ENCODE data around the gene ADIPOR2. TPM values are rescaled to one million over a fixed set of nuclear protein-coding genes. Genes with fewer than 3 reads are reported as not detected.

ADIPOR2 gene
- total RNA-seq, 1 experiment from 2014 or later, result 84.0 TPM

GRCh38 chr12:1801303-1801975 is 110.6 kb downstream of the ADIPOR2 start:
- no peak for DNase-seq (ENCODE audit: low spot score)
- TF ChIP-seq EZH2 (IDR thresholded peaks at IDR 0.05; ENCODE audit: borderline replicate concordance, low read depth, low read length, poor library complexity, severe bottlenecking), result no peak
- TF ChIP-seq CTCF (conservative IDR thresholded peaks at IDR 0.05; ENCODE audit: low read depth, low read length), result no peak
- Histone ChIP-seq H3K27ac (ENCODE audit: low read depth, low read length, poor library complexity, severe bottlenecking) (no peak overlapping the region), H3K36me3 (ENCODE audit: insufficient read depth, low read length, poor library complexity, severe bottlenecking) (no peaks in the 10 kb centered on the region), H3K4me3 (ENCODE audit: low read depth, low read length, poor library complexity, severe bottlenecking) (no peak overlapping the region), H3K27me3 (replicated peaks; ENCODE audit: insufficient read depth, low read depth, low read length, poor library complexity) (no peaks in the 10 kb centered on the region), H3K9me3 (ENCODE audit: low read depth, low read length, poor library complexity, severe bottlenecking) (no peaks in the 10 kb centered on the region), H3K4me1 (ENCODE audit: insufficient read depth, low read length, poor library complexity, severe bottlenecking) (peaks cover 2% of the 10 kb centered on the region)
- BruUV-seq (replicated peaks), result no TSS peak
- intact Hi-C loops (cut with micrococcal nuclease; ENCODE audit: unreplicated experiment), result no loop called here
- ChIA-PET CTCF (interaction anchor here (0.6 kb wide), 1 partner anchor 62 kb away, joined by 3 read pairs; no protein-coding TSS in a partner anchor), POLR2A (ENCODE audit: low non-redundant PET) (no interaction called here)

GRCh38 chr12:1803736-1804135 is 112.9 kb downstream of the ADIPOR2 start:
- intact Hi-C loops (cut with micrococcal nuclease; ENCODE audit: unreplicated experiment), result no loop called here
- CTCF ChIA-PET, result interaction anchor here (1.3 kb wide), 1 partner anchor 136 kb away, joined by 3 read pairs; no protein-coding TSS in a partner anchor

GRCh38 chr12:1804545-1805332 is 113.9 kb downstream of the ADIPOR2 start:
- intact Hi-C loops (cut with micrococcal nuclease; ENCODE audit: unreplicated experiment), result no loop called here

More at GRCh38 chr12:1803736-1804135, 112.9 kb downstream of the ADIPOR2 start:
- Histone ChIP-seq H3K27me3 (replicated peaks; ENCODE audit: insufficient read depth, low read depth, low read length, poor library complexity) (no peaks in the 10 kb centered on the region), H3K4me1 (ENCODE audit: insufficient read depth, low read length, poor library complexity, severe bottlenecking) (no peaks in the 10 kb centered on the region), H3K4me3 (ENCODE audit: low read depth, low read length, poor library complexity, severe bottlenecking) (no peak overlapping the region), H3K27ac (ENCODE audit: low read depth, low read length, poor library complexity, severe bottlenecking) (no peak overlapping the region), H3K36me3 (ENCODE audit: insufficient read depth, low read length, poor library complexity, severe bottlenecking) (no peaks in the 10 kb centered on the region), H3K9me3 (ENCODE audit: low read depth, low read length, poor library complexity, severe bottlenecking) (no peaks in the 10 kb centered on the region)
- TF ChIP-seq EZH2 (IDR thresholded peaks at IDR 0.05; ENCODE audit: borderline replicate concordance, low read depth, low read length, poor library complexity, severe bottlenecking), result no peak
- no peak for TF ChIP-seq CTCF (conservative IDR thresholded peaks at IDR 0.05; ENCODE audit: low read depth, low read length)
- POLR2A ChIA-PET (ENCODE audit: low non-redundant PET), result no interaction called here
- no peak for DNase-seq (ENCODE audit: low spot score)
- no TSS peak for BruUV-seq (replicated peaks)

More at GRCh38 chr12:1804545-1805332, 113.9 kb downstream of the ADIPOR2 start:
- H3K27me3 ChIP-seq (replicated peaks; ENCODE audit: insufficient read depth, low read depth, low read length, poor library complexity), result no peaks in the 10 kb centered on the region
- H3K4me1 ChIP-seq (ENCODE audit: insufficient read depth, low read length, poor library complexity, severe bottlenecking), result no peaks in the 10 kb centered on the region
- TF ChIP-seq CTCF (conservative IDR thresholded peaks at IDR 0.05; ENCODE audit: low read depth, low read length) (no peak), EZH2 (IDR thresholded peaks at IDR 0.05; ENCODE audit: borderline replicate concordance, low read depth, low read length, poor library complexity, severe bottlenecking) (no peak)
- no peaks in the 10 kb centered on the region for H3K36me3 ChIP-seq (ENCODE audit: insufficient read depth, low read length, poor library complexity, severe bottlenecking)
- H3K9me3 ChIP-seq (ENCODE audit: low read depth, low read length, poor library complexity, severe bottlenecking), result no peaks in the 10 kb centered on the region
- ChIA-PET POLR2A (ENCODE audit: low non-redundant PET) (no interaction called here), CTCF (no interaction called here)
- no TSS peak for BruUV-seq (replicated peaks)
- no peak overlapping the region for H3K4me3 ChIP-seq (ENCODE audit: low read depth, low read length, poor library complexity, severe bottlenecking)
- DNase-seq (ENCODE audit: low spot score), result peak; percentile 92
- no peak overlapping the region for H3K27ac ChIP-seq (ENCODE audit: low read depth, low read length, poor library complexity, severe bottlenecking)

All from A673 (cell line).